ENCODE data around the gene CUEDC1. TPM values are rescaled to one million over a fixed set of nuclear protein-coding genes. Genes with fewer than 3 reads are reported as not detected.

Gene CUEDC1
- total RNA-seq, 3 donors from 2014 or later, result 0.41 to 0.63 (median 0.58) TPM

- Mint-ChIP-seq H3K27me3 (ENCODE audit: low read depth) (peaks cover 1% of the 10 kb centered on the region), H3K4me3 (no peak overlapping the region), H3K4me1 (ENCODE audit: low read depth) (no peaks in the 10 kb centered on the region), H3K9me3 (no peaks in the 10 kb centered on the region), H3K36me3 (ENCODE audit: insufficient read depth) (no peaks in the 10 kb centered on the region)
- ATAC-seq, result no peak
- DNase-seq, result no peak
Observed at GRCh38 chr17:57913575-57914272, 41.5 kb downstream of the CUEDC1 start.

- H3K4me1 Mint-ChIP-seq (ENCODE audit: low read depth), result no peaks in the 10 kb centered on the region
- H3K36me3 Mint-ChIP-seq (ENCODE audit: insufficient read depth), result no peaks in the 10 kb centered on the region
- no peak overlapping the region for H3K4me3 Mint-ChIP-seq
- ATAC-seq (no peak), DNase-seq (no peak)
- no peaks in the 10 kb centered on the region for H3K9me3 Mint-ChIP-seq
- peaks cover 1% of the 10 kb centered on the region for H3K27me3 Mint-ChIP-seq (ENCODE audit: low read depth)
Observed at GRCh38 chr17:57911834-57912673, 43.2 kb downstream of the CUEDC1 start.

DNA sequence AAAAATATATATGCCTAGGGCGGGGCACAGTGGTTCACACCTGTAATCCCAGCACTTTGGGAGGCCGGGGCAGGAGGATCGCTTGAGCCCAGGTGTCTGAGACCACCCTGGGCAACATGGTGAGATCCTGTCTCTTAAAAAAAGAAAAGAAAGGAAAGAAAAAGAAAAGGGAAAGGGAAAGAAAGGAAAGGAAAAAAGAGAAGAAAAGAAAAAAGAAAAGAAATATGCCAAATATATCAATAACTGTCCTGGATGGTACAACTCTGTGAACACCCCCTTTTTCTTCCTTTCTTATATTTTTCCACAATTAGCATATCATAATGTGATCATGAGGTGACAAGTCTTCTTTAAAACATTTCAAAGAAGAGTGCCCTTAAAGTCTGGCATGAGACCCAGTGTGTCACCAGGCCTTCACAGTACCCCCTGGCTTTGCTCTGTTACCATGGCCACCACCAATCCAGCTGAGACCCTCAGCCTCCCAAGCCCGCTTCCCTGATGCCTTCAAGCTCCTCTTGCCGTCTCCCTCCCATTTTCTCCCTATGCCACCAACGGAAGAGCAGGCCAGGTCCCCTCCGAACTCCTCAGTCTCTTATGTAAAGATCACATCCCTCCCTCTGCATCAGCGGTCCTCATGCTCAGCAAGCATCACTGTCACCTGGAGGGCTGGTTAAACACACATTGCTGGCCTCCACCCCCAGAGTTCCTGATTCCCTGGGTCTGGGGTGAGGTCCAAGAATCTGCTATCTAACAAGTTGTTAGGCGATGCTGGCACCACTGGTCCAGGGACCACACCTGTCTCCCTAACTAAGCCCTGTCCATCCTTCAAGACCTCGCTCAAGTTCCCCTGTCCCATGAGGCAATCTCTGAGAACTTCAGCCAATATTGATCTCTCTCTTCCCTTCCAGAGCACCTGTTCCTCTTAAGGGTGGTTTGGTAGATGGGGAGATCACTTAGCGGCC lies 44.5 kb downstream of the CUEDC1 start:
- no peaks in the 10 kb centered on the region for H3K9me3 Mint-ChIP-seq
- DNase-seq (no peak), ATAC-seq (no peak)
- H3K27me3 Mint-ChIP-seq (ENCODE audit: low read depth), result peaks cover 1% of the 10 kb centered on the region
- no peak overlapping the region for H3K4me3 Mint-ChIP-seq
- H3K4me1 Mint-ChIP-seq (ENCODE audit: low read depth), result no peaks in the 10 kb centered on the region
- no peaks in the 10 kb centered on the region for H3K36me3 Mint-ChIP-seq (ENCODE audit: insufficient read depth)

DNA sequence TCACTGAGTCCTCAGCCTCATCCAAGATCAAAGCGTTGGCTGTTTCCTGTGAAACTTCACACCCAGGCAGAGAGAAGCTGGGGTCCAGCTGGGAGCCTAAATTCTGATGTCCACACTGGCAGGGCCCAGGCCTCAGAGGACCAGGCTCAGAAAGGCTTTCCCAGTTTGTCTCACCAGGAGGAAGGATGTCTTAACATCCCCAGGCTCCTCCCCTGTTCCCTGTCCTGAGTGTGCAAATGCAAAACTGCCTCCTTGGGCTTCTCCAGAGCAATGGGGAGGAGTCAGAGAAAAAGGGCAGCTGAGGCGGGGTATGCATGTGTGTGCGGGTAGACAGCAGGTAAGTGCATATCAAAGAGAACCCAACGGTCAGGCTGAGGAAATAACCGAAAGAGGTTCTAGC lies 45.7 kb downstream of the CUEDC1 start:
- H3K36me3 Mint-ChIP-seq (ENCODE audit: insufficient read depth), result no peaks in the 10 kb centered on the region
- no peaks in the 10 kb centered on the region for H3K9me3 Mint-ChIP-seq
- no peak overlapping the region for H3K4me3 Mint-ChIP-seq
- no peaks in the 10 kb centered on the region for H3K4me1 Mint-ChIP-seq (ENCODE audit: low read depth)
- ATAC-seq (no peak), DNase-seq (no peak)
- H3K27me3 Mint-ChIP-seq (ENCODE audit: low read depth), result peaks cover 1% of the 10 kb centered on the region

GRCh38 chr17:57908278-57908677 lies 46.9 kb downstream of the CUEDC1 start:
- H3K4me3 Mint-ChIP-seq, result no peak overlapping the region
- peaks cover 5% of the 10 kb centered on the region for H3K4me1 Mint-ChIP-seq (ENCODE audit: low read depth)
- no peak for DNase-seq
- no peaks in the 10 kb centered on the region for H3K36me3 Mint-ChIP-seq (ENCODE audit: insufficient read depth)
- peaks cover 3% of the 10 kb centered on the region for H3K27me3 Mint-ChIP-seq (ENCODE audit: low read depth)
- no peaks in the 10 kb centered on the region for H3K9me3 Mint-ChIP-seq
- ATAC-seq, result no peak

DNA sequence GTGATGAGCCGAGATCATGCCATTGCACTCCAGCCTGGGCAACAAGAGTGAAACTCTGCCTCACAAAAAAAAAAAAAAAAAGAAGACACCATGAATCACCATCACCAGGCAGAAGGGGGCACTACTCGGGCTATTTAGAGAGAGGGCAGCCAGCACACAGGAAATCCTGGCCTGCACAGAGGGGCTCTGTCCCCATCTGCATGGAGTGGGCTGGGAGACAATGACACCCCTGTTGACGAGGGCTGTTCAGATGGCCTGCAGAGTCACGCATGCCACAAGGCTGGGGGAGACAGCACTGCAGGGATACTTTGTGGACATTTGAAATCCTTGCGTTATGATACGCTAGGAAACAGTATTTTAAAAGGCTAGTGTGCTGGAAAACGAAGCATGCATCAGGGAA lies 48.3 kb downstream of the CUEDC1 start:
- no peak for ATAC-seq

GRCh38 chr17:57905875-57906455 lies 49.2 kb downstream of the CUEDC1 start:
- peaks cover 3% of the 10 kb centered on the region for H3K27me3 Mint-ChIP-seq (ENCODE audit: low read depth)
- peaks cover 12% of the 10 kb centered on the region for H3K4me1 Mint-ChIP-seq (ENCODE audit: low read depth)
- H3K9me3 Mint-ChIP-seq, result no peaks in the 10 kb centered on the region
- DNase-seq, result no peak
- H3K36me3 Mint-ChIP-seq (ENCODE audit: insufficient read depth), result no peaks in the 10 kb centered on the region
- no peak overlapping the region for H3K4me3 Mint-ChIP-seq
- no peak for ATAC-seq

More for the DNA sequence above, 48.3 kb downstream of the CUEDC1 start:
- Mint-ChIP-seq H3K9me3 (no peaks in the 10 kb centered on the region), H3K4me1 (ENCODE audit: low read depth) (peaks cover 12% of the 10 kb centered on the region), H3K4me3 (no peak overlapping the region), H3K27me3 (ENCODE audit: low read depth) (peaks cover 3% of the 10 kb centered on the region), H3K36me3 (ENCODE audit: insufficient read depth) (no peaks in the 10 kb centered on the region)
- DNase-seq, result no peak

DNA sequence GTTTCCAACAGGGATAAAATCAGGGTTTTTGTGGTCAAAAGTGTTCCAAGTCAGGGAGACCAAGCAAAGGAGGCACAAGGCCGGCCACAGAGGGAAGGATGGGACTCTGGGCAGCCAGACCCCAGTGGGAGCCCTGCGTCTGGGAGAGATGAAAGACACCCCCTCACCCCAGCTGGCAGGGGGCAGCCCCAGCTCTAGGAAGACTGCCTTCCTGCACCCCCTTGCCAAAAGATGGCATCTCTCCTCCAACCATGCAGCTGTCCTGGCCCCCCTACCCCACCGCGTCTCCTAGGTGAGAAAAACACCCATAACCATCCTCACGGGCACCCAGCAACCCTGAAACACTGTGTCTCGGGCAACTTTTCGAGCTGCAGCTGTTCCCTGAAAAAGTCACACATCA lies 51.3 kb downstream of the CUEDC1 start:
- no peaks in the 10 kb centered on the region for H3K36me3 Mint-ChIP-seq (ENCODE audit: insufficient read depth)
- no peaks in the 10 kb centered on the region for H3K9me3 Mint-ChIP-seq
- no peak for ATAC-seq
- peaks cover 17% of the 10 kb centered on the region for H3K4me1 Mint-ChIP-seq (ENCODE audit: low read depth)
- no peak for DNase-seq
- H3K4me3 Mint-ChIP-seq, result no peak overlapping the region
- H3K27me3 Mint-ChIP-seq (ENCODE audit: low read depth), result peaks cover 2% of the 10 kb centered on the region

GRCh38 chr17:57902800-57903759 lies 52.1 kb downstream of the CUEDC1 start:
- no peak overlapping the region for H3K4me3 Mint-ChIP-seq
- no peak for DNase-seq
- no peak for ATAC-seq

DNA sequence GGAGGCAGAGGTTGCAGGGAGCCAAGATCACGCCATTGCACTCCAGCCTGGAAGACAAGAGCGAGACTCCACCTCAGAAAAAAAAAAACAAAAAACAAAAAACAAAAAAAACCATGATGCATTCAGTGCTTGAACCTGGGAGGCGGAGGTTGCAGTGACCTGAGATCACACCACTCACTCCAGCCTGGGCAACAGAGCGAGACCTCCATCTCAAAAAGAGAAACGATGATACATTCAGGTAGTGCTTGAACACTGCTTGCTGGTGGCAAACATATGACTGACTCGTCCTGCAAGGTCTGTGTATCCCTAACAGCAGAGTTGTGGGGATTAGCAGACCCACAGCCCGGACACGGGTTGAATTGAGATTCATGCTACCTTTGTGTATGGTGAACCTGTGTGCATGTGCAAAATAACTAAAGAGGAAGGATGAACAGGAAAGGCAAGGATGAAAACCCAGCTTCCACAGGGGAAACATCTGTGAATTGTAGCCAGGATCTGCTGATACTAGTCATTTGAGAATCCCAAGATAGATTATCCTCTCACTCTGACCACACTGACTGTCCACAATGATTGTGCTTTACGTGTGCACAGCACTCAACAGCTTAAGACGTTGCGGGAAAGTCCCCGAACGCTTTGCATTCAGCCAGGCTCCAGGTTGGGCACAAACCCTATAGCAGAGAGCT lies 53.0 kb downstream of the CUEDC1 start:
- DNase-seq, result no peak
- Mint-ChIP-seq H3K4me3 (no peak overlapping the region), H3K36me3 (ENCODE audit: insufficient read depth) (no peaks in the 10 kb centered on the region), H3K4me1 (ENCODE audit: low read depth) (peaks cover 17% of the 10 kb centered on the region), H3K27me3 (ENCODE audit: low read depth) (peaks cover 2% of the 10 kb centered on the region), H3K9me3 (no peaks in the 10 kb centered on the region)
- ATAC-seq, result no peak

More at GRCh38 chr17:57902800-57903759, 52.1 kb downstream of the CUEDC1 start:
- H3K27me3 Mint-ChIP-seq (ENCODE audit: low read depth), result peaks cover 2% of the 10 kb centered on the region
- peaks cover 17% of the 10 kb centered on the region for H3K4me1 Mint-ChIP-seq (ENCODE audit: low read depth)
- H3K36me3 Mint-ChIP-seq (ENCODE audit: insufficient read depth), result no peaks in the 10 kb centered on the region
- no peaks in the 10 kb centered on the region for H3K9me3 Mint-ChIP-seq

- Mint-ChIP-seq H3K9me3 (no peaks in the 10 kb centered on the region), H3K4me3 (no peak overlapping the region), H3K4me1 (ENCODE audit: low read depth) (peaks cover 17% of the 10 kb centered on the region), H3K27me3 (ENCODE audit: low read depth) (peaks cover 2% of the 10 kb centered on the region), H3K36me3 (ENCODE audit: insufficient read depth) (no peaks in the 10 kb centered on the region)
- no peak for ATAC-seq
- DNase-seq, result no peak
Observed at GRCh38 chr17:57900991-57901743, 54.0 kb downstream of the CUEDC1 start.

- Mint-ChIP-seq H3K27me3 (ENCODE audit: low read depth) (peaks cover 4% of the 10 kb centered on the region), H3K36me3 (ENCODE audit: insufficient read depth) (no peaks in the 10 kb centered on the region), H3K9me3 (no peaks in the 10 kb centered on the region), H3K4me1 (ENCODE audit: low read depth) (peaks cover 17% of the 10 kb centered on the region), H3K4me3 (no peak overlapping the region)
- ATAC-seq (no peak), DNase-seq (no peak)
Observed at GRCh38 chr17:57899822-57900221, 55.4 kb downstream of the CUEDC1 start.
